A673 (cell line): ENCODE results near the gene ARMH3. TPM values are rescaled to one million over a fixed set of nuclear protein-coding genes. Genes with fewer than 3 reads are reported as not detected.

ENCODE experiments used
- BruUV-seq: library from RNA; stranded (reverse); fragments of 400-500 nt; replicated peaks from 2 replicates; lab custom pipeline; 2021; lab: Mats Ljungman, UMichigan
- CTCF ChIA-PET: fragments of 300-600 bp; sonication (Branson Sonifier 250); formaldehyde crosslinking; loops from one replicate; lab custom pipeline; 2022; ENCODE audit warnings: antibody characterized with exemption; lab: Charles Lee
- POLR2A ChIA-PET: fragments of 300-600 bp; sonication (Branson Sonifier 250); formaldehyde crosslinking; loops from one replicate; lab custom pipeline; 2022; ENCODE audit warnings: antibody characterized with exemption; ENCODE audit not compliant: low non-redundant PET; lab: Charles Lee
- DNase-seq: peaks from one replicate; pipeline ENCODE4 v3.0.0-alpha.2; 2015; ENCODE audit warnings: low spot score
- H3K27ac ChIP-seq: fragments of 200-600 bp; sonication (generic); 2 replicates; pipeline ENCODE4 v1.5.1; 2016; ENCODE audit warnings: mixed run types, low read depth, mild to moderate bottlenecking, mixed read lengths, antibody characterized with exemption, low read length; ENCODE audit not compliant: poor library complexity, severe bottlenecking
- H3K27me3 ChIP-seq: fragments of 200-600 bp; sonication (generic); replicated peaks from 2 replicates; pipeline ENCODE4 v1.6.1; 2017; ENCODE audit warnings: mixed run types, low read depth, mild to moderate bottlenecking, mixed read lengths, antibody characterized with exemption, low read length; ENCODE audit not compliant: insufficient read depth, poor library complexity
- H3K36me3 ChIP-seq: fragments of 200-600 bp; sonication (generic); 2 replicates; pipeline ENCODE4 v1.6.1; 2016; ENCODE audit warnings: mixed run types, mild to moderate bottlenecking, mixed read lengths, antibody characterized with exemption, low read length; ENCODE audit not compliant: insufficient read depth, poor library complexity, severe bottlenecking
- H3K4me1 ChIP-seq: fragments of 200-600 bp; sonication (generic); 2 replicates; pipeline ENCODE4 v1.6.1; 2017; ENCODE audit warnings: mixed run types, mild to moderate bottlenecking, mixed read lengths, antibody characterized with exemption, low read length; ENCODE audit not compliant: insufficient read depth, poor library complexity, severe bottlenecking
- H3K4me3 ChIP-seq: fragments of 200-600 bp; sonication (generic); 2 replicates; pipeline ENCODE4 v1.5.1; 2016; ENCODE audit warnings: low read depth, mixed run types, mild to moderate bottlenecking, mixed read lengths, low read length; ENCODE audit not compliant: poor library complexity, severe bottlenecking
- H3K9me3 ChIP-seq: fragments of 200-600 bp; sonication (generic); 2 replicates; pipeline ENCODE4 v1.6.1; 2016; ENCODE audit warnings: mixed run types, low read depth, mild to moderate bottlenecking, mixed read lengths, antibody characterized with exemption, low read length; ENCODE audit not compliant: poor library complexity, severe bottlenecking
- EZH2 ChIP-seq: fragments of 200-600 bp; sonication (generic); IDR thresholded peaks from 2 replicates; pipeline ENCODE4 v1.6.1; 2017; ENCODE audit warnings: borderline replicate concordance, low read depth, mild to moderate bottlenecking, mixed read lengths, antibody characterized with exemption, low read length; ENCODE audit not compliant: poor library complexity, severe bottlenecking
- intact Hi-C: fragments of 100-400 bp; cut with micrococcal nuclease; formaldehyde crosslinking; loops from one replicate; pipeline ENCODE4 v1.10.0; 2022; ENCODE audit not compliant: unreplicated experiment
- total RNA-seq: library from RNA; stranded (reverse); gene quantifications from 2 replicates; pipeline ENCODE4 v1.2.3, GENCODE V29; 2021
- TF ChIP-seq, protein P1 (sequence below): fragments of 300-800, 200-600 bp; sonication (generic); conservative IDR thresholded peaks from 2 replicates; pipeline ENCODE4 v1.5.1; 2017; ENCODE audit warnings: low read depth, mild to moderate bottlenecking, antibody characterized with exemption, low read length, moderate library complexity, mixed read lengths

Gene ARMH3
- total RNA-seq, 1 experiment from 2014 or later, result 17.8 TPM

- H3K9me3 ChIP-seq, result no peaks in the 10 kb centered on the region
- ChIA-PET CTCF (no interaction called here), POLR2A (no interaction called here)
- intact Hi-C loops, result loop anchor here (10.0 kb wide), 1 partner anchor 58 kb away; no protein-coding TSS in a partner anchor
- H3K27me3 ChIP-seq, result no peaks in the 10 kb centered on the region
- H3K4me3 ChIP-seq, result no peak overlapping the region
- peaks cover 3% of the 10 kb centered on the region for H3K36me3 ChIP-seq
- no TSS peak for BruUV-seq
- H3K4me1 ChIP-seq, result no peaks in the 10 kb centered on the region
- no peak overlapping the region for H3K27ac ChIP-seq
- DNase-seq, result no peak
- TF ChIP-seq, protein P1, sequence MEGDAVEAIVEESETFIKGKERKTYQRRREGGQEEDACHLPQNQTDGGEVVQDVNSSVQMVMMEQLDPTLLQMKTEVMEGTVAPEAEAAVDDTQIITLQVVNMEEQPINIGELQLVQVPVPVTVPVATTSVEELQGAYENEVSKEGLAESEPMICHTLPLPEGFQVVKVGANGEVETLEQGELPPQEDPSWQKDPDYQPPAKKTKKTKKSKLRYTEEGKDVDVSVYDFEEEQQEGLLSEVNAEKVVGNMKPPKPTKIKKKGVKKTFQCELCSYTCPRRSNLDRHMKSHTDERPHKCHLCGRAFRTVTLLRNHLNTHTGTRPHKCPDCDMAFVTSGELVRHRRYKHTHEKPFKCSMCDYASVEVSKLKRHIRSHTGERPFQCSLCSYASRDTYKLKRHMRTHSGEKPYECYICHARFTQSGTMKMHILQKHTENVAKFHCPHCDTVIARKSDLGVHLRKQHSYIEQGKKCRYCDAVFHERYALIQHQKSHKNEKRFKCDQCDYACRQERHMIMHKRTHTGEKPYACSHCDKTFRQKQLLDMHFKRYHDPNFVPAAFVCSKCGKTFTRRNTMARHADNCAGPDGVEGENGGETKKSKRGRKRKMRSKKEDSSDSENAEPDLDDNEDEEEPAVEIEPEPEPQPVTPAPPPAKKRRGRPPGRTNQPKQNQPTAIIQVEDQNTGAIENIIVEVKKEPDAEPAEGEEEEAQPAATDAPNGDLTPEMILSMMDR, result no peak
- no peak for TF ChIP-seq EZH2
Measured at GRCh38 chr10:101956898-101957297, 99.1 kb downstream of the ARMH3 start.

DNA sequence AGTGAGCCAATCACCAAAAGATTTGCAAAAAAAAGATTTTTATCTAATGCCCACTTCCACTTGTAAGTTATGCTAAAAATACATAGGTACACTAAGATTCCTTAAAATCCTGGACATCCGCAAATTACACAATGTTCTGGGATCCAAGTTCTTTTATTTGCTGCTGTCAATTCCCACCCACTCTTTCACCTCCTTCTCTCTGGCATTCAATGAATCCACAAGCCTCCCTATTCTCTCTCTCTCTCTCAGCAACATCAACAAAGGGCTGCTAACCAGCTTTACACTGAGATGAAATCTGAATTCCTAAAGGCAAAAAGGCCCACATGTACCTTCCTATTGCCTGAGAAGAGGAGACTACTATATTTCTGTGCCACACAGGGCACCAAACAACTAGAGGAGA lies 99.9 kb downstream of the ARMH3 start:
- Histone ChIP-seq H3K27ac (no peak overlapping the region), H3K36me3 (peaks cover 3% of the 10 kb centered on the region), H3K4me1 (no peaks in the 10 kb centered on the region), H3K27me3 (no peaks in the 10 kb centered on the region), H3K4me3 (no peak overlapping the region), H3K9me3 (no peaks in the 10 kb centered on the region)
- intact Hi-C loops, result loop anchor here (10.0 kb wide), 1 partner anchor 59 kb away; no protein-coding TSS in a partner anchor
- BruUV-seq, result no TSS peak
- ChIA-PET POLR2A (no interaction called here), CTCF (no interaction called here)
- DNase-seq, result no peak
- no peak for TF ChIP-seq EZH2
- TF ChIP-seq, protein P1, result no peak

- intact Hi-C loops, result loop anchor here (10.0 kb wide), 1 partner anchor 63 kb away; no protein-coding TSS in a partner anchor
- H3K4me1 ChIP-seq, result no peaks in the 10 kb centered on the region
- peaks cover 3% of the 10 kb centered on the region for H3K36me3 ChIP-seq
- no peak overlapping the region for H3K4me3 ChIP-seq
- peaks cover 9% of the 10 kb centered on the region for H3K9me3 ChIP-seq
- ChIA-PET POLR2A (no interaction called here), CTCF (no interaction called here)
- no peak overlapping the region for H3K27ac ChIP-seq
- no peaks in the 10 kb centered on the region for H3K27me3 ChIP-seq
- BruUV-seq, result no TSS peak
- no peak for DNase-seq
- TF ChIP-seq, protein P1, result no peak
- TF ChIP-seq EZH2, result no peak
Measured at GRCh38 chr10:101952191-101952590, 103.8 kb downstream of the ARMH3 start.
